H1 (cell line): ENCODE data around the gene TLCD3B. TPM values are rescaled to one million over a fixed set of nuclear protein-coding genes. Genes with fewer than 3 reads are reported as not detected.

Source experiments
- CTCF ChIA-PET: fragments of 300-600 bp; sonication (Branson Sonifier 250); formaldehyde crosslinking; loops from one replicate; lab custom pipeline; 2021; ENCODE audit not compliant: partially characterized antibody; lab: Charles Lee
- POLR2A ChIA-PET: fragments of 300-600 bp; sonication (Branson Sonifier 250); formaldehyde crosslinking; loops from one replicate; lab custom pipeline; 2021; ENCODE audit warnings: inconsistent platforms; ENCODE audit not compliant: partially characterized antibody; lab: Charles Lee
- DNase-seq, 2 experiments: peaks; one replicate each; pipeline versions ENCODE4 v3.0.0 to v3.0.0-alpha.2; 2010 to 2022; ENCODE audit warnings: low spot score in 2 of 2, low read depth in 1 of 2, mixed read lengths in 1 of 2
- FAIRE-seq: peaks from 2 replicates; lab custom pipeline; 2011; peaks lifted over from hg19 to GRCh38; lab: Jason Lieb, UNC
- H2AFZ ChIP-seq: 2 replicates; pipeline ENCODE4 v1.8.1; 2012; ENCODE audit warnings: low read length, inconsistent platforms
- H2AK5ac ChIP-seq: 2 replicates; pipeline ENCODE4 v1.6.1; 2013; ENCODE audit warnings: low read depth, low read length
- H2BK120ac ChIP-seq: replicated peaks from 2 replicates; pipeline ENCODE3; 2013; ENCODE audit warnings: low read depth, low read length, inconsistent platforms
- H2BK12ac ChIP-seq: 2 replicates; pipeline ENCODE4 v1.6.1; 2013; ENCODE audit warnings: low read depth, low read length
- H2BK15ac ChIP-seq: 2 replicates; pipeline ENCODE4 v1.6.1; 2013; ENCODE audit warnings: low read length
- H2BK20ac ChIP-seq: 2 replicates; pipeline ENCODE4 v1.6.1; 2013; ENCODE audit warnings: low read length
- H2BK5ac ChIP-seq: 2 replicates; pipeline ENCODE4 v1.6.1; 2013; ENCODE audit warnings: low read depth, low read length
- H3K14ac ChIP-seq: 2 replicates; pipeline ENCODE4 v1.6.1; 2013; ENCODE audit warnings: inconsistent platforms; ENCODE audit not compliant: insufficient read length
- H3K18ac ChIP-seq: 2 replicates; pipeline ENCODE4 v1.6.1; 2013; ENCODE audit warnings: low read length; ENCODE audit errors: extremely low read depth
- H3K23ac ChIP-seq: 2 replicates; pipeline ENCODE4 v1.6.1; 2013; ENCODE audit warnings: inconsistent platforms; ENCODE audit not compliant: insufficient read length
- H3K23me2 ChIP-seq: 2 replicates; pipeline ENCODE4 v1.6.1; 2013; ENCODE audit warnings: low read depth, low read length
- H3K27ac ChIP-seq: 2 replicates; pipeline ENCODE4 v1.6.1; 2011; ENCODE audit warnings: low read depth, low read length, inconsistent platforms
- H3K27me3 ChIP-seq, 4 experiments: replicated peaks in 1 of 4; 1 replicate in 1 of 4; 2 replicates in 3 of 4; pipeline versions ENCODE4 v1.6.1 to v1.8.1; 2011 to 2013; ENCODE audit warnings: low read length in 3 of 4, mild to moderate bottlenecking in 3 of 4, inconsistent platforms in 2 of 4, mixed read lengths in 2 of 4, moderate library complexity in 1 of 4; ENCODE audit not compliant: control insufficient read depth in 3 of 4, insufficient read depth in 3 of 4; ENCODE audit errors: extremely low read depth in 1 of 4
- H3K36me3 ChIP-seq, 4 experiments: 2 replicates each; pipeline versions ENCODE4 v1.6.1 to v1.8.1; 2011 to 2013; ENCODE audit warnings: mild to moderate bottlenecking in 4 of 4, low read length in 3 of 4, moderate library complexity in 2 of 4, control low read depth in 1 of 4, inconsistent platforms in 1 of 4; ENCODE audit not compliant: insufficient read depth in 4 of 4, control insufficient read depth in 2 of 4
- H3K4ac ChIP-seq: replicated peaks from 2 replicates; pipeline ENCODE3; 2013; ENCODE audit warnings: low read length, low read depth, mixed read lengths, inconsistent platforms; ENCODE audit not compliant: insufficient read length
- H3K4me1 ChIP-seq, 4 experiments: replicated peaks in 1 of 4; 1 replicate in 1 of 4; 2 replicates in 3 of 4; pipeline versions ENCODE4 v1.6.1 to v1.8.1; 2011 to 2013; ENCODE audit warnings: low read length in 3 of 4, inconsistent platforms in 2 of 4, mixed read lengths in 1 of 4; ENCODE audit not compliant: insufficient read depth in 4 of 4, control insufficient read depth in 3 of 4
- H3K4me2 ChIP-seq, 2 experiments: 2 replicates each; pipeline versions ENCODE4 v1.6.1 to v1.8.1; 2011 to 2013; ENCODE audit warnings: low read depth in 2 of 2, low read length in 2 of 2, control low read depth in 1 of 2, inconsistent platforms in 1 of 2, mild to moderate bottlenecking in 1 of 2; ENCODE audit not compliant: insufficient read depth in 1 of 2
- H3K4me3 ChIP-seq, 4 experiments: fragments of 200-600, 300-600 bp in 1 of 4; sonication (generic), shearing (Covaris generic), sonication (Bioruptor Twin) in 1 of 4; 2 replicates each; pipeline versions ENCODE4 v1.5.1 to v1.8.1; 2011 to 2016; ENCODE audit warnings: low read length in 4 of 4, low read depth in 3 of 4, control low read depth in 2 of 4, inconsistent platforms in 2 of 4, mild to moderate bottlenecking in 2 of 4, mixed read lengths in 1 of 4, moderate library complexity in 1 of 4; ENCODE audit not compliant: insufficient read depth in 2 of 4; ENCODE audit errors: extremely low read depth in 1 of 4
- H3K56ac ChIP-seq: replicated peaks from 2 replicates; pipeline ENCODE3; 2013; ENCODE audit warnings: low read depth, mild to moderate bottlenecking, mixed read lengths, low read length, inconsistent platforms; ENCODE audit not compliant: insufficient read length
- H3K79me1 ChIP-seq: 2 replicates; pipeline ENCODE4 v1.6.1; 2013; ENCODE audit warnings: low read depth, low read length, control low read depth
- H3K79me2 ChIP-seq, 2 experiments: 2 replicates each; pipeline versions ENCODE4 v1.6.1 to v1.8.1; 2012 to 2013; ENCODE audit warnings: low read length in 2 of 2, mild to moderate bottlenecking in 2 of 2, inconsistent platforms in 1 of 2; ENCODE audit not compliant: insufficient read depth in 2 of 2, control insufficient read depth in 1 of 2
- H3K9ac ChIP-seq, 4 experiments: replicated peaks in 1 of 4; 1 replicate in 1 of 4; 2 replicates in 3 of 4; pipeline versions ENCODE4 v1.6.1 to v1.8.1; 2011 to 2013; ENCODE audit warnings: low read depth in 3 of 4, low read length in 3 of 4, control low read depth in 2 of 4, mild to moderate bottlenecking in 2 of 4, moderate library complexity in 2 of 4, inconsistent platforms in 1 of 4; ENCODE audit errors: extremely low read depth in 1 of 4
- H3K9me3 ChIP-seq, 2 experiments: 2 replicates each; pipeline versions ENCODE4 v1.6.1 to v1.8.1; 2012 to 2013; ENCODE audit warnings: mild to moderate bottlenecking in 2 of 2, moderate library complexity in 2 of 2, control low read depth in 1 of 2, inconsistent platforms in 1 of 2, low read depth in 1 of 2, low read length in 1 of 2, mixed read lengths in 1 of 2; ENCODE audit not compliant: insufficient read depth in 2 of 2
- H4K20me1 ChIP-seq, 2 experiments: replicated peaks in 1 of 2; 2 replicates each; pipeline versions ENCODE3 to v1.8.1; 2011 to 2013; ENCODE audit warnings: inconsistent platforms in 2 of 2, low read length in 2 of 2, mild to moderate bottlenecking in 1 of 2; ENCODE audit not compliant: insufficient read depth in 2 of 2, control insufficient read depth in 1 of 2
- H4K5ac ChIP-seq: 2 replicates; pipeline ENCODE4 v1.6.1; 2013; ENCODE audit warnings: low read length, low read depth, mixed read lengths, inconsistent platforms; ENCODE audit not compliant: insufficient read length
- H4K8ac ChIP-seq: 2 replicates; pipeline ENCODE4 v1.8.0; 2013; ENCODE audit warnings: mild to moderate bottlenecking, moderate library complexity, low read length, inconsistent platforms; ENCODE audit not compliant: insufficient read depth; ENCODE audit errors: extremely low read depth
- H4K91ac ChIP-seq: replicated peaks from 2 replicates; pipeline ENCODE3; 2013; ENCODE audit warnings: low read length, mixed read lengths, inconsistent platforms; ENCODE audit not compliant: insufficient read length
- BCL11A ChIP-seq, 2 experiments: IDR thresholded peaks; one replicate each; pipeline ENCODE4 v1.6.1; 2011; ENCODE audit warnings: low read depth in 2 of 2, low read length in 2 of 2, mild to moderate bottlenecking in 2 of 2
- CHD1 ChIP-seq: IDR thresholded peaks from 2 replicates; pipeline ENCODE4 v1.6.1; 2012; ENCODE audit warnings: low read depth, low read length, improper control_type of control experiment
- CREB1 ChIP-seq: IDR thresholded peaks from 2 replicates; pipeline ENCODE4 v1.6.1; 2012; ENCODE audit warnings: inconsistent platforms
- KDM1A ChIP-seq: fragments of 200-600, 300-600 bp; sonication (generic); IDR thresholded peaks from 2 replicates; pipeline ENCODE4 v1.7.1; 2016; ENCODE audit warnings: mild to moderate bottlenecking, low read length, borderline replicate concordance
- KDM5A ChIP-seq: fragments of 200-600 bp; IDR thresholded peaks from 2 replicates; pipeline ENCODE4 v1.7.1; 2012; ENCODE audit warnings: mild to moderate bottlenecking, low read length, inconsistent platforms, mixed read lengths
- MAFK ChIP-seq: IDR thresholded peaks from 2 replicates; pipeline ENCODE4 v1.6.1; 2012; ENCODE audit warnings: low read depth, mild to moderate bottlenecking, improper control_type of control experiment, low read length
- PHF8 ChIP-seq: fragments of 200-600 bp; sonication (generic); conservative IDR thresholded peaks from 2 replicates; pipeline ENCODE4 v1.7.1; 2012; ENCODE audit warnings: low read depth, mild to moderate bottlenecking, inconsistent platforms, low read length, moderate library complexity
- RAD21 ChIP-seq, 2 experiments: IDR thresholded peaks in 1 of 2; conservative IDR thresholded peaks in 1 of 2; 2 replicates each; pipeline ENCODE4 v1.6.1; 2011; ENCODE audit warnings: low read depth in 2 of 2, low read length in 2 of 2, improper control_type of control experiment in 1 of 2, inconsistent platforms in 1 of 2, mild to moderate bottlenecking in 1 of 2, moderate library complexity in 1 of 2
- TAF1 ChIP-seq: IDR thresholded peaks from 2 replicates; pipeline ENCODE4 v1.6.1; 2011; ENCODE audit warnings: mild to moderate bottlenecking, low read depth, low read length
- WGBS, 2 experiments: shearing (Covaris generic) in 1 of 2; methylation state at CpG; one replicate each; pipeline versions ENCODE4 v1.1.6 to v1.1.7; 2013 to 2015; ENCODE audit warnings: low lambda C conversion rate in 2 of 2, mixed read lengths in 2 of 2, inconsistent platforms in 1 of 2, low coverage in 1 of 2, missing lambda C conversion rate in 1 of 2; ENCODE audit not compliant: insufficient replicate concordance in 2 of 2, insufficient coverage in 1 of 2, insufficient read length in 1 of 2; ENCODE audit errors: extremely low coverage in 1 of 2, missing lambda C conversion rate in 1 of 2; 5-methylcytosine and 5-hydroxymethylcytosine counted together
- polyA plus RNA-seq, 7 experiments: library from polyadenylated mRNA; depleted of rRNA in 3 of 7; stranded (reverse) in 5 of 7; unstranded in 2 of 7; fragments of >200 nt in 5 of 7; fragments of 200-250 nt in 2 of 7; gene quantifications; 1 replicate in 5 of 7; 2 replicates in 1 of 7; 4 replicates in 1 of 7; pipeline versions ENCODE4 v1.2.1 to v1.2.3, GENCODE V29; 2011 to 2013; ENCODE audit warnings: missing spikeins in 2 of 7, mixed read lengths in 2 of 7
- total RNA-seq: library from RNA; stranded (reverse); fragmentation: NEBNext Ultra II Directional; extraction: Animal tissue kit (Norgen Biotek cat#: 25700); gene quantifications from 2 replicates; pipeline ENCODE4 v1.2.1, GENCODE V29; 2021

Gene TLCD3B
- total and polyA plus RNA-seq, 2 of the 8 experiments (the other 6 are each of a cell fraction or from before 2014, with no cell fraction given): 15.2 to 26.9 TPM

- Histone ChIP-seq H3K23ac (no peak overlapping the region), H2BK5ac (no peak overlapping the region), H3K14ac (no peak overlapping the region), H3K4me3 (no peak overlapping the region), H3K9me3 (no peaks in the 10 kb centered on the region), H3K9ac (no peak overlapping the region), H3K27me3 (peaks cover 0 to 6% (median 2%) of the 10 kb centered on the region in 4 experiments; a peak in 3 of 7 replicates), H3K36me3 (peaks cover 0 to 10% (median 6%) of the 10 kb centered on the region in 4 experiments; a peak in 5 of 8 replicates), H3K4me2 (no peak overlapping the region), H4K91ac (no peak overlapping the region), H3K4me1 (peaks cover 0 to 17% (median 8%) of the 10 kb centered on the region in 4 experiments; a peak in 5 of 7 replicates), H2AK5ac (no peak overlapping the region), H3K18ac (no peak overlapping the region), H3K27ac (no peak overlapping the region), H2BK12ac (no peak overlapping the region), H3K4ac (no peak overlapping the region), H2BK15ac (no peak overlapping the region), H3K79me2 (no peaks in the 10 kb centered on the region), H2BK20ac (no peak overlapping the region), H4K20me1 (peaks cover 3 to 8% of the 10 kb centered on the region in 2 experiments), H3K23me2 (no peaks in the 10 kb centered on the region), H4K5ac (no peak overlapping the region), H2AFZ (no peak overlapping the region), H4K8ac (no peak overlapping the region), H2BK120ac (no peak overlapping the region), H3K56ac (no peak overlapping the region), H3K79me1 (no peaks in the 10 kb centered on the region)
- DNase-seq (no peak), FAIRE-seq (no peak)
- 91% methylated on average over 7 of the region's 11 CpGs; no CpG with 5 or more reads in 1 of the 2 experiments for whole genome bisulfite sequencing, 2 experiments
- CTCF ChIA-PET: interaction anchor here (0.7 to 2.8 kb wide), 19 partner anchors 10 to 304 kb away, joined by 3 to 11 read pairs (median 5); partner anchors contain the start of gene C16orf92
- POLR2A ChIA-PET: interaction anchor here (0.6 to 4.9 kb wide), 11 partner anchors 8 to 948 kb away, joined by 3 to 34 read pairs (median 4); partner anchors contain the start of genes ASPHD1, HIRIP3, INO80E and KCTD13
- TF ChIP-seq CHD1: no peak
- TF ChIP-seq MAFK: no peak
- no peak for TF ChIP-seq KDM1A
- TF ChIP-seq RAD21 (IDR thresholded peaks at IDR 0.05 in 1 of 2, conservative IDR thresholded peaks at IDR 0.05 in 1 of 2; ENCODE audit: low read depth in 2 of 2, low read length in 2 of 2): no peak
- TF ChIP-seq CREB1: no peak
- no peak for TF ChIP-seq BCL11A (IDR thresholded peaks at IDR 0.05; ENCODE audit: low read depth in 2 of 2, low read length in 2 of 2)
- TF ChIP-seq TAF1: no peak
- TF ChIP-seq KDM5A: no peak
- no peak for TF ChIP-seq PHF8
Observed at GRCh38 chr16:30004811-30005242, 26.2 kb downstream of the TLCD3B start.
